Breast epithelium (tissue), 3 donors: ENCODE measurements around the gene SNX6.

Source experiments
- CTCF ChIP-seq, 3 donors: fragments of 450-650 bp; IDR thresholded peaks; one replicate each; pipeline ENCODE4 v1.5.1; 2016 to 2017; ENCODE audit warnings: antibody characterized with exemption in 3 of 3, mild to moderate bottlenecking in 3 of 3, moderate library complexity in 3 of 3
- POLR2A ChIP-seq: fragments of 450-650 bp; IDR thresholded peaks from one replicate; pipeline ENCODE4 v1.6.1; 2016; ENCODE audit warnings: antibody characterized with exemption, mild to moderate bottlenecking, moderate library complexity
- POLR2AphosphoS5 ChIP-seq, 3 donors: sonication (generic); formaldehyde crosslinking; IDR thresholded peaks; one replicate each; pipeline ENCODE4 v1.6.1; 2017; ENCODE audit warnings: antibody characterized with exemption in 3 of 3

DNA sequence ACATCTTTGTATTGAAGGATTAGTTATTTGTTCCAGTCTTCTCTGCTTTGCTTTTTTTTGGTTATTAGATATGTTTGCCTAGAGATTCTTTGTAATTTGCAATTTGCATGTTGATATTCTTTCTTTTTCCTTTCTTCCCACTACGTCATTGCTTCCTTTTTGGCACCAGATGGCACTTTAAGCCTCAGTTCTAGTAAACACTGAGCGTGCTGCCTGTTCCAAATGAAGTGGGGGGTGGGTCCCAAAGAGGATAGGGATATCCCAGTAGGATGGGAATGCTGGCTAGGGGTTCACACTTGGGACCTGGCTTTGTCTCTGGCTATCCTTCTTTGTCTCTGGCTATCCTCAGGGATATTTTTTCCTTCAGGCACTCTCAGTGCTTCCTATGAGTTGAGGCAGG, 107.5 kb downstream of the SNX6 start:
- no peak for TF ChIP-seq CTCF (IDR thresholded peaks at IDR 0.05)
- no peak for TF ChIP-seq POLR2A
- TF ChIP-seq POLR2AphosphoS5 (IDR thresholded peaks at IDR 0.05) = no peak
